ENCODE measurements around the gene PRKN. TPM values are rescaled to one million over a fixed set of nuclear protein-coding genes. Genes with fewer than 3 reads are reported as not detected.
A peak's percentile ranks its signal among the peaks of the same experiment; 100 is the strongest.

The PRKN gene
- total and polyA plus RNA-seq, 2 experiments from 2014 or later: 0.10 to 0.84 TPM

DNA sequence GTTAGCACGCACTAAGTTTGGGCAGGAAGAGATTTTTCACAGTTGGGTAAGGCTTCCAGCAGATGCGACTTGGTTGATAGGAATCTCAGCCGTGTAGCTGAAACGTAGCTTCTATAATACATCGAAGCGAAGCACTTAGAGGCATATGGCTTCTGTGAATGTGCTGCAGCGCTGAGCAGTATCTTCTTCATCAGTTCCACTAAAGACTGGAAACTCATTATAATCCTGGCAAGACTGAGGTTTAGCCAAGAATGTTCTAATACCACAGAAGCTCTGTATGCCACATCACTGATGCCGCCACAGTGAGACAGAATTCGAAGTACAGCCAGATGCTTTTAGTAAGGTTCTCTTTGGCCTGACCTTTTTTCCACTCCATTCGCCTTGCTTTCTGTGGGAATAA lies 773.5 kb downstream of the PRKN start (continued):
- TF ChIP-seq REST (IDR thresholded peaks at IDR 0.05; ENCODE audit: unreplicated experiment) (no peak), STAT1 (IDR thresholded peaks at IDR 0.05; ENCODE audit: unreplicated experiment) (no peak), POLR2AphosphoS5 (IDR thresholded peaks at IDR 0.05; ENCODE audit: low read depth) (no peak), CREB1 (CRISPR knock-in tag; IDR thresholded peaks at IDR 0.05; ENCODE audit: low read depth) (no peak), JUNB (IDR thresholded peaks at IDR 0.05; ENCODE audit: unreplicated experiment) (no peak)
- TF ChIP-seq, protein P1, sequence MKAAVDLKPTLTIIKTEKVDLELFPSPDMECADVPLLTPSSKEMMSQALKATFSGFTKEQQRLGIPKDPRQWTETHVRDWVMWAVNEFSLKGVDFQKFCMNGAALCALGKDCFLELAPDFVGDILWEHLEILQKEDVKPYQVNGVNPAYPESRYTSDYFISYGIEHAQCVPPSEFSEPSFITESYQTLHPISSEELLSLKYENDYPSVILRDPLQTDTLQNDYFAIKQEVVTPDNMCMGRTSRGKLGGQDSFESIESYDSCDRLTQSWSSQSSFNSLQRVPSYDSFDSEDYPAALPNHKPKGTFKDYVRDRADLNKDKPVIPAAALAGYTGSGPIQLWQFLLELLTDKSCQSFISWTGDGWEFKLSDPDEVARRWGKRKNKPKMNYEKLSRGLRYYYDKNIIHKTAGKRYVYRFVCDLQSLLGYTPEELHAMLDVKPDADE (IDR thresholded peaks at IDR 0.05): no peak

DNA sequence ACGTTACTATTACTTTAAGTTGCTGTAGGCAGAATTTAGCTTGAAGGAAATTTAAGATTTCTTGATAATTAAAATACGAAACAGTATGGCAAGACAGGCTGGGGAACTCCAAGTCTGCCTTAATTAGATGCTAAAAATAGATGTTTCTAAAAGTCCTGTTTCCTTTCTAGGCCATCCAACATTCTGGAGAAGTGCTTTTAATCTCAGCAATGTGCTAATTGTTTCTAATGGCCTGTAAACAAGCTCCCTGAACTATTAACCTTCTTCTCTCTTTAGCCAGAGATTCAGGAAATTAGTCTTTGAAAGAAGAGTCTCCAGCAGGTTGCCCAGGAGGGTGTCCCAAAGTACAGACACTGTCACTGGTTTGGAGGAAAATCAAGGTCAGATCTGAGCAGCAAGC lies 776.4 kb downstream of the PRKN start:
- Histone ChIP-seq H3K4me3 (no peak overlapping the region), H3K79me2 (replicated peaks; ENCODE audit: insufficient read depth) (no peaks in the 10 kb centered on the region), H3K4me2 (no peak overlapping the region), H3K9me2 (ENCODE audit: insufficient read depth) (no peaks in the 10 kb centered on the region), H3K27ac (ENCODE audit: low read depth) (no peak overlapping the region), H3F3A (replicated peaks; ENCODE audit: low read depth) (no peaks in the 10 kb centered on the region), H3K27me3 (ENCODE audit: insufficient read depth) (no peaks in the 10 kb centered on the region), H4K20me1 (replicated peaks; ENCODE audit: insufficient read depth) (no peaks in the 10 kb centered on the region), H3K36me3 (ENCODE audit: insufficient read depth) (no peaks in the 10 kb centered on the region), H3K4me1 (ENCODE audit: insufficient read depth) (peaks cover 10% of the 10 kb centered on the region), H2AFZ (no peak overlapping the region)
- H3K4me3 Mint-ChIP-seq: no peak overlapping the region
- ATAC-seq: peak; percentile 23; the same call in 1 of the 3 replicates
- TF ChIP-seq ZNF462 (CRISPR knock-in tag; IDR thresholded peaks at IDR 0.05) (no peak), NANOG (IDR thresholded peaks at IDR 0.05; ENCODE audit: borderline replicate concordance) (peak; percentile 49; the same call in 1 of the 2 replicates)
- no peak overlapping the region for H3K27ac Mint-ChIP-seq
- DNase-seq (ENCODE audit: low spot score): peak; percentile 27
- H3K9me3 Mint-ChIP-seq: peaks cover 12% of the 10 kb centered on the region
- peaks cover 8% of the 10 kb centered on the region for H3K27me3 Mint-ChIP-seq (ENCODE audit: insufficient read depth, low read depth, poor library complexity)
- H3K4me1 Mint-ChIP-seq: peaks cover 35% of the 10 kb centered on the region
- H3K36me3 Mint-ChIP-seq (ENCODE audit: low read depth): peaks cover 7% of the 10 kb centered on the region

Data from GM23338 (cell line).